PFSK-1 (cell line): ENCODE measurements around the gene MATN1.

ENCODE experiments used
- FOXP2 ChIP-seq: optimal IDR thresholded peaks from 2 replicates; pipeline ENCODE3; 2011; ENCODE audit warnings: borderline replicate concordance, control low read depth, inconsistent platforms; ENCODE audit not compliant: insufficient read depth; ENCODE audit errors: extremely low read length, extremely low read depth
- POLR2AphosphoS5 ChIP-seq: IDR thresholded peaks from 2 replicates; pipeline ENCODE4 v1.6.1; 2012; ENCODE audit warnings: low read depth, mild to moderate bottlenecking, control low read depth, low read length, moderate library complexity
- SIN3A ChIP-seq: IDR thresholded peaks from 2 replicates; pipeline ENCODE4 v1.6.1; 2012; ENCODE audit warnings: mild to moderate bottlenecking, low read length, moderate library complexity, borderline replicate concordance; ENCODE audit not compliant: insufficient read depth

DNA sequence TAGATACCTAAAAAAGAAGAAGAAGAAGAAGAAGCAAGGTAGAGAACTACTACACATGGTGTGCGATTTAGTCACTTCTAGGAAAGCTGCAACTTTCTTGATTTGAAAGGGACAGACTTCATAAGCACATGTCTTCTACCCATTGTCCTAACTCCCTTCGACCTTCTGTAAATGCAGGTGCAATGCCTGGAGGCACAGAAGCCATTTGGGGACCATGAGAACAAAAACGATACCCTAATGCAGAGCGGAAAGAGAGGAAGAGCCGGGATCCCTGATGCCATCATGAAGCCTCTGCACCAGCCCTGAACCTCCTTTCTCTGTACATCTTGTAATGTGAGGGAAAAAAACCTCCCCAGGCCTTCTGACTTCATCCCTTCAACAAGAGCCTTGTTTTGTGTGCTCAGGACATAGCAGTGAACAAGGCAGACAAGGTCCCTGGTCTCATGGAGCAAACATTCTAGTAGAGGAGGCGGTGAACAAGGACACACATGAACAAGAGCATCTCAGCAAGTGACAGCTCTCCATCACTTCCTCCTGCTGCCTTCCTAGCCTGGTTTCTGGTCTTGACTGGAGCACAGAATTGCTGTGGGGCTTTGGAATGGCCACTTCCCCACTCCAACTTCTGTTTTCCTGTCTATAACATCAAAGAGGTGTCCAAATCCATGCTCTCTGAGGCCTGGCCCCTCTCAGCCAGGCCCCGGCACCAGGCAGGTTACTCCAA, 39.7 kb upstream of the MATN1 start:
- TF ChIP-seq FOXP2 (no peak), POLR2AphosphoS5 (no peak), SIN3A (no peak)
